ENCODE measurements around the gene SERPIND1.

SERPIND1 gene

DNA sequence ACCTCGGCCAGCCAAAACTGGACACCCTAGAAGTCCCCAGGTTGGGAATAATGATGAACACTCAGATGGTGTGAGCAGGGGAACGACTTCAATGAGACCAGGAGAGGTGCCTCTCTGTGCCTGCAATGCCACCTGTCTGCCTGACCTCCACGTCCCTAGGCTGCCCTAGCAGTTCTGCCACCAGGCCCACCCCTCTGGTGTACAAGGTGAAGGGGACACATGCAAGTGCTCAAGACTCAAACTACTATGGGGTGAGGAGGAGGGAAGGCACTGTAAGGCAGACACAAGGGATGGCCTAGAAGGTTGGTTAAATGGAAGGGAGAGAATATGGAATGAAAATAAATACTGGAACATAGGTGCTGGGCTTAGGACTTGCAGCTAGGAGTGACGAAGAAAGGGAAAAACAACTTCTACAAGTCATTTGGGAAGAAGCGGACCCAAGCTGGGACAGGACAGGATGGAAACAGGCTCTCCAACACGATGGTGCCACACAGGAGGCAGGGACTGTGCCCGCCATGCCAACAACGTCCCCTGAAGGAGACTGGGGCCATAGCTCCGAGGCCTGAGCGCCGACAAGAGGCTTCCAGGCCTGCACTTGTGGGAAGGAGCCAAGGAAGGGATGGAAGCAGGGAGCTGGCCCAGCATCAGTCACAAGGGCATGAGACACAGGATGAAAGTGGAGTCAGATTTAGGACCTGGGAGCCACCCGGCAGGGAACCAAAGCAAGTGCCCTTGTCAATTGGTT lies 18.5 kb downstream of the SERPIND1 start:
- peaks cover 4% of the 10 kb centered on the region for H3K4me1 ChIP-seq (ENCODE audit: control insufficient read depth, insufficient read depth, low read length)
- no peaks in the 10 kb centered on the region for H3K27me3 ChIP-seq (ENCODE audit: control insufficient read depth, insufficient read depth, low read length)
- no peaks in the 10 kb centered on the region for H3K9me3 ChIP-seq (ENCODE audit: control insufficient read depth, low read length)
- H3K4me3 ChIP-seq (ENCODE audit: low read length): no peak overlapping the region
- H3K36me3 ChIP-seq (ENCODE audit: control insufficient read depth, insufficient read depth, low read length): peaks cover 12% of the 10 kb centered on the region
- no peak overlapping the region for H3K9ac ChIP-seq (ENCODE audit: low read length)

DNA sequence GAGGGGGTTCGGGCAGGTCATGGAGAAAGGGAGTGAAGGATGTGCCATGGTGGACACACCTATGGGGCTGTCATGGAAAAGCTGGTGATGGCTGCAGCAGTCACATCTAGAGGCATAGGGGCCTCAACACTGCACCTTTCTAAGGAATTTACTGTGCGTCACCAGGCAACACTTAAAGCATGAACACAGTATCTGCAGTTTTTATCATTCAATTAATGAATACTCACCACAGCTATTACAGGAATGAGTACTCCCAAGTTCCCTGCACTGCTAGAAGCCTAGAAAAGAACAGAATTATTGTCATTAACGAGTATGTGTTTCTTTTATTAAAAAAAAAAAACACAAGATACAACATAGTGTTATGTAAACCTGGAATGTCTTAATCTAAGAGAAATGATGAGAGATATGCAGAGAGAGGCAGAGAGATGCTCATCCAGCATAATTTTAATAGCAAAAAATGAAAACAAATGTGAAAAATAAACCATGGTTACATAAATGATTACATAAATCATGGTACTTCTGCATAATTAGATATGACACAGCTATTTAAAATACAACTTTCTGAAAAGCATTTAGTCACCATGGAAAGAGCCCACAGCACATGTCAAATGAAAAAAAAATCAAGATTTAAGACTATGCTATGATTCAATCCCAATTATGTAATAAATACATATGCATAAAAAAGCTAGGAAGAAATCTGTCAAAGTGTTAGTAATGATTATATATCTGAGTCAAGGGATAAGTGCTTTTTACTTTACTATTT lies 19.2 kb downstream of the SERPIND1 start:
- Histone ChIP-seq H3K9ac (ENCODE audit: low read length) (no peak overlapping the region), H3K36me3 (ENCODE audit: control insufficient read depth, insufficient read depth, low read length) (peaks cover 17% of the 10 kb centered on the region), H3K9me3 (ENCODE audit: control insufficient read depth, low read length) (no peaks in the 10 kb centered on the region), H3K4me3 (ENCODE audit: low read length) (no peak overlapping the region), H3K4me1 (ENCODE audit: control insufficient read depth, insufficient read depth, low read length) (peaks cover 4% of the 10 kb centered on the region), H3K27me3 (ENCODE audit: control insufficient read depth, insufficient read depth, low read length) (no peaks in the 10 kb centered on the region)

DNA sequence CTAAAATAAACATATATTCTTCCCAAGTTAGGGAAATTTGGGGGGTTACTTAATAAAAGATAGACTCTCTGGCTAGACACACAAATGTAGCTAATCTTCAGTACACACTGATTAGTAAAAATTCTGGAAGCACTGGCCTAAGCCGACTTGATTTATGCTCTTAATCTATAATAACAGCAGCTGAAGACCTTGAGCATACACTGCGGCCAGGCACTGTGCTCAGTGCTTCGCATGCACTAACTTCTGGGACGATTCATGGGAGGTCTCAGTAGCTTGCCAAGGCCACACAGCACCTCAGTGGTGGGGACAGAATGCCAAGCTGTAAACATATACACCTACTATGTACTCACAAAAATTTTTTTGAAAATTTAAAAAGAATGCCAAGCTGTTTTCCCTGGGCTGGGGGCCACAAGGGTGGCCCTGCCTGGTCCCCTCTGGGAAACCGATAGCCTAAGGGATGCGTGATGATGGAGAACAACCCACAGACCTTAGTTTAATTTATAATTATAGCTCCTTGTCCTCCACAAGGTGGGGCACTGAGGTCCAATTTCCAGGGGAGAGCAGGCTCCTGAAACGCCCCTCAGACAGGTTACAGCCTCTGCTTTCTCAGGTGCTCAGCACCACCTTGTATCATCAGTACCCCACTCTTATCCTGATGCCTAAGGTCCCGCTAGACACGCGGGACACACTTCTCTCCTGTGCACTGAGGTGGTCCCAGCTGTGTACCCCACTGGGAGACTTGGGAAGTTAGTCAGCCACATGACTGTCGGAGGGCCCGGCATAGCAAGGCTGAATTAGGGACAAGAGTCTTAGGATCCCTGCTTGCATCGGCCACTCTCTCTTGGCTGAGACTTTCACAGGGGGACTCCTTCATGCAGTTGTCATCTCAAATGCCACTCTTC lies 20.1 kb downstream of the SERPIND1 start:
- Histone ChIP-seq H3K9me3 (ENCODE audit: control insufficient read depth, low read length) (no peaks in the 10 kb centered on the region), H3K4me1 (ENCODE audit: control insufficient read depth, insufficient read depth, low read length) (peaks cover 4% of the 10 kb centered on the region), H3K9ac (ENCODE audit: low read length) (no peak overlapping the region), H3K36me3 (ENCODE audit: control insufficient read depth, insufficient read depth, low read length) (peaks cover 17% of the 10 kb centered on the region), H3K4me3 (ENCODE audit: low read length) (no peak overlapping the region), H3K27me3 (ENCODE audit: control insufficient read depth, insufficient read depth, low read length) (no peaks in the 10 kb centered on the region)

DNA sequence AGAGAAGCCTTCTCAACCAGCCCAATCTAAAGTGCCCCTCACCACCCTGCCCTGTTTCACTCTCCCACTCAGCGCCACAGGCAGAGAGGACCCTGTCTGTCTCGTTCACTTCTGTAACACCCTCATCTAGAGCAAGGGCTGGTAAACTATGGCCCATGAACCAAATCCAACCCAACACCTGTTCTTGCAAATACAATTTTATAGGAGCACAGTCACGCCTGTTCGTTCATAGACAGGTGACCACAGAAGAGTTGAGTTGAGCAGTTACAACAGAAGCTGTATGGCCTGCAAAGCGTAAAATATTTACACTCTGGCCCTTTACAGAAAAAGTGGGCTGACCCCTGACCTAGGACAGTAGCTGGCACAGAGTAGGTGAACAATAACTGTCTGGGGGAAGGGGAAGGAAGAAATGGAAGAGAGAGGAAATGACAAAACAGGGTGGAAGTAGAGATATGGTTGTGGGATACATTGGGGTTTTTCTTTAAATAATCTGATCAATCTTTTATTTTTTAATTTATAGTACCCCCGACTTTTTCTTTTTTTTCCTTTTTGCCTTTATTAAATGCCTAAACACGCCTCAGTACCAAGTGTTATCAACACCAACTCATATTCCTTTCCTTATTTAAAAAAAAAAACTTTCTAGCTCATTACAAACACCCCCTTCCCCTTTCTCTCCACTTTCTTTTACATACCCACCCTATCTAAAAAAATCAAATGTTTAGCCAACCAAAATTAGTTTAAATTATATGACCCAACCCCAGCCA lies 20.9 kb downstream of the SERPIND1 start:
- no peak overlapping the region for H3K9ac ChIP-seq (ENCODE audit: low read length)
- no peaks in the 10 kb centered on the region for H3K9me3 ChIP-seq (ENCODE audit: control insufficient read depth, low read length)
- H3K36me3 ChIP-seq (ENCODE audit: control insufficient read depth, insufficient read depth, low read length): peaks cover 17% of the 10 kb centered on the region
- H3K4me3 ChIP-seq (ENCODE audit: low read length): no peak overlapping the region
- H3K27me3 ChIP-seq (ENCODE audit: control insufficient read depth, insufficient read depth, low read length): no peaks in the 10 kb centered on the region
- peaks cover 1% of the 10 kb centered on the region for H3K4me1 ChIP-seq (ENCODE audit: control insufficient read depth, insufficient read depth, low read length)

DNA sequence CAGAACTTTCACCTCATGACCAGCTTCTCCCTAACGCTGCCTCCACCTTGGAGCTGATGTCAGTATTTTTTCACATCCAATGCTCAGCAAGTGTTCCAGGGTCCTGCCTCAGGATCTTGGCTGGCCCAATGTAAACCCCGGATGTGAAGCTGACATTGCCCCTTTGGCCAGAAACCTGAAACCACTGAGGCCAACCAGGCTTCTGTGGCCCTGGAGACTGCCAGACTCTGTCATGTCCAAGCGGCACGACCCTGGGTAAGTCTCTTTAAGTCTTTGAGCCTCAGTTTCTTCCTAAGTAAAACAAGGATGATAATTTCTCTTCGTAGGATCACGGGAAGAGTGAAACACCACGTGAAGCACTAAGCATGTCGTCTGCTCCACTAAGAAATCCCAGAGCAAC lies 22.8 kb downstream of the SERPIND1 start:
- no peaks in the 10 kb centered on the region for H3K4me1 ChIP-seq (ENCODE audit: control insufficient read depth, insufficient read depth, low read length)
- H3K9me3 ChIP-seq (ENCODE audit: control insufficient read depth, low read length): no peaks in the 10 kb centered on the region
- H3K9ac ChIP-seq (ENCODE audit: low read length): no peak overlapping the region
- peaks cover 17% of the 10 kb centered on the region for H3K36me3 ChIP-seq (ENCODE audit: control insufficient read depth, insufficient read depth, low read length)
- H3K27me3 ChIP-seq (ENCODE audit: control insufficient read depth, insufficient read depth, low read length): no peaks in the 10 kb centered on the region
- no peak overlapping the region for H3K4me3 ChIP-seq (ENCODE audit: low read length)

DNA sequence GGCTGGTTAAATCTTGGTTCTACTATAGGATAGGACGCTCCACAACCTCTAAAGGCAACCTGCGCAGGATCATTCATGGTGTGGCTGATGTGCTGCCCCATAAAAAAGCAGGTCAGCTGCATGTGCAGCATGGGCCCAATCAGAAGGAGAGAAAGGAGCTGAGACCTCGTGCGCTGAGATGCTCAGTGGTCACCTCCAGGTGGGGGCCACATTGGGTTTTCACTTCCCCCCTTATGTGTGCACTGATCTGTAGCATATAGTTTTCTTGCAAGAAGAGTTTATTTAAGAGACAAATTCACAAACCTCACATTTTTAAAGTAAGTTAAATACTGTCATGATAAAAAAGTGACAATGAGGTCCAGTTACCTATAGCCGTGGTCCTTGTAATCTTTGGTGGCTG lies 24.3 kb downstream of the SERPIND1 start:
- Histone ChIP-seq H3K36me3 (ENCODE audit: control insufficient read depth, insufficient read depth, low read length) (peaks cover 22% of the 10 kb centered on the region), H3K4me1 (ENCODE audit: control insufficient read depth, insufficient read depth, low read length) (no peaks in the 10 kb centered on the region), H3K4me3 (ENCODE audit: low read length) (no peak overlapping the region), H3K9me3 (ENCODE audit: control insufficient read depth, low read length) (no peaks in the 10 kb centered on the region), H3K9ac (ENCODE audit: low read length) (no peak overlapping the region), H3K27me3 (ENCODE audit: control insufficient read depth, insufficient read depth, low read length) (no peaks in the 10 kb centered on the region)

DNA sequence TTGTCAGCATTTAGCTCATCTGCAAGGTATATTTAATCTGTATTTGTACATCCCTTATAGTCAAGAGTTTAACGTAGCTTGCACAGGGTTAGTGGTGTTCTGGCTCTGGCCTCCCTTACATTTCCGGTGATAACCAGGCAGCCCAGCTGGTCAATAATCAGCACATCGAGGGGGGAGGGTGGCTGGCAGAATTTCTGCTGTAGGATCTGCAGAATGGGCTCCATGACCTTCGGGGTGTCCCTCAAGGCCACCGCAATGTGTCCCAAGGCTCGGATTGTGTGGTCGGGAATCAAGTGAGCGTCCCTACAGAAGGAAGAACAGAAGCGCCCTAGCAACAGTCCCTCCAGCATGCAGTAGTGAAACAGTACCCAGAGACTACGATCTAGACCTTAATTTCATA lies 25.1 kb downstream of the SERPIND1 start:
- Histone ChIP-seq H3K4me1 (ENCODE audit: control insufficient read depth, insufficient read depth, low read length) (no peaks in the 10 kb centered on the region), H3K9ac (ENCODE audit: low read length) (no peak overlapping the region), H3K4me3 (ENCODE audit: low read length) (no peak overlapping the region), H3K9me3 (ENCODE audit: control insufficient read depth, low read length) (no peaks in the 10 kb centered on the region), H3K27me3 (ENCODE audit: control insufficient read depth, insufficient read depth, low read length) (no peaks in the 10 kb centered on the region), H3K36me3 (ENCODE audit: control insufficient read depth, insufficient read depth, low read length) (peaks cover 22% of the 10 kb centered on the region)

DNA sequence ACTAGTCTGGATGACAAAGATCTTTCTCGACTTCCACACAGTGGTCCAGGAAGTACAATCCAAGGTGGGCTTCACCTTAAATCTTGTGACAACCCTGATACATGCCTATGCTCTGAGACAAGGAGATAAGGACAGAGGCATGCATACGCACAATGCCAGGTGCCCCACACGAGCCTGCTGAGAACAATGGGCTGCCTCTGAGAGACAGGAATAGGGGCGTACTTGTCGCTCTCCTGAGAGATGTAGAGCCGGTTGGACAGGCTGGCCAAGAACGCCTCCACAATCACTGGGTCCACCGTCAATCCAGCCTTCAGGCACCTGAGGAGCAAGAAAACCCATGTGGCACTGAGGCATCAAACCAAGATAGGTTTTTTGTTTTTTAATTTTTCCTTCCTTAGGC lies 25.5 kb downstream of the SERPIND1 start:
- Histone ChIP-seq H3K4me1 (ENCODE audit: control insufficient read depth, insufficient read depth, low read length) (no peaks in the 10 kb centered on the region), H3K27me3 (ENCODE audit: control insufficient read depth, insufficient read depth, low read length) (no peaks in the 10 kb centered on the region), H3K4me3 (ENCODE audit: low read length) (no peak overlapping the region), H3K9ac (ENCODE audit: low read length) (no peak overlapping the region), H3K9me3 (ENCODE audit: control insufficient read depth, low read length) (no peaks in the 10 kb centered on the region), H3K36me3 (ENCODE audit: control insufficient read depth, insufficient read depth, low read length) (peaks cover 25% of the 10 kb centered on the region)

DNA sequence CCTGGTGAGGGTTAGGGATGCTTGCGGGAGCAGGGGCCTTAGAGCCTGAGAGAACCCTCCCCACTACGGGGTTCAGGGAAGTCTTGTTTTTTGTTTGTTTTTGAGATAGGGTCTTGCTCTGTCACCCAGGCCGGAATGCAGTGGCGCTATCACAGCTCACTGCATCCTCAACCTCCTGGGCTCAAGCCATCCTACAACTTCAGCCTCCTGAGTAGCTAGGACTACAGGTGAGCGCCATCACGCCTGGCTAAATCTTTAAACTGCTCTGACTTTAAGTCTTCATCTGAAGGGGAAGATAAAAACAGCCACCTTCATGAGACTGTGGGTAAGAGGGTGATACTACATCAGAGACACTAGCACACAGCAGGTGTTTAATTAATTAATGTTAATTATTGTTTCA lies 28.5 kb downstream of the SERPIND1 start:
- no peaks in the 10 kb centered on the region for H3K9me3 ChIP-seq (ENCODE audit: control insufficient read depth, low read length)
- no peaks in the 10 kb centered on the region for H3K27me3 ChIP-seq (ENCODE audit: control insufficient read depth, insufficient read depth, low read length)
- H3K36me3 ChIP-seq (ENCODE audit: control insufficient read depth, insufficient read depth, low read length): peaks cover 17% of the 10 kb centered on the region
- no peak overlapping the region for H3K9ac ChIP-seq (ENCODE audit: low read length)
- H3K4me3 ChIP-seq (ENCODE audit: low read length): no peak overlapping the region
- H3K4me1 ChIP-seq (ENCODE audit: control insufficient read depth, insufficient read depth, low read length): no peaks in the 10 kb centered on the region

DNA sequence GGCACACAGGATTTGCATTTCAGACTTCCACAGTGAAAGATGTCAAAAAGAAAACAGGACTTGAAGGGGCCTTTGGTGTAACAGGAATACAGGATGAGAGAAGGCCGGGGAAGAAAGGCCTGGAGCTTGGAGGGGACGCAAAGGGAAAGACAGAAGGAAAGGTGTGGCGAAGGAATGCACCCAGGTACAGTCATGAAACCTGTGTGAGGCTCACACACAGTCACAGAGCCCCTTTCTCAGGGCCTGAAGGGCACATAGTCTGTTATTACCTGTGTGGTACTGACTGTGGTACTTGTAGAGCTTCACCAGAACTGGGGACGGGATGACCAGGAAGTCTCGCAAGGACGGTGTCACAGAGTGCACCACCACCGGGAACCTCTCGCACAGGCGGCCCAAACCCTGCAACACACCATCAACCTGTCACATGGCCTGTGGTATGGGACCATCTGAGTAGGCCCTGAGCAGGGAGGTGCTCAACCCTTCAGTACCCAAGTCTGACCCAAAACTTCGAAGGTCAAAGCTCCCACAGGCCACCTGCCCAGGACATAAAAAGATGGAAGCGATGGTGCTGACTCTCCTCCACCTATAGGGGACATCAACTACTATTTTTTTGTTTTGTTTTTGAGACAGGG lies 29.1 kb downstream of the SERPIND1 start:
- Histone ChIP-seq H3K27me3 (ENCODE audit: control insufficient read depth, insufficient read depth, low read length) (no peaks in the 10 kb centered on the region), H3K9ac (ENCODE audit: low read length) (no peak overlapping the region), H3K9me3 (ENCODE audit: control insufficient read depth, low read length) (no peaks in the 10 kb centered on the region), H3K36me3 (ENCODE audit: control insufficient read depth, insufficient read depth, low read length) (peaks cover 12% of the 10 kb centered on the region), H3K4me3 (ENCODE audit: low read length) (no peak overlapping the region), H3K4me1 (ENCODE audit: control insufficient read depth, insufficient read depth, low read length) (no peaks in the 10 kb centered on the region)

DNA sequence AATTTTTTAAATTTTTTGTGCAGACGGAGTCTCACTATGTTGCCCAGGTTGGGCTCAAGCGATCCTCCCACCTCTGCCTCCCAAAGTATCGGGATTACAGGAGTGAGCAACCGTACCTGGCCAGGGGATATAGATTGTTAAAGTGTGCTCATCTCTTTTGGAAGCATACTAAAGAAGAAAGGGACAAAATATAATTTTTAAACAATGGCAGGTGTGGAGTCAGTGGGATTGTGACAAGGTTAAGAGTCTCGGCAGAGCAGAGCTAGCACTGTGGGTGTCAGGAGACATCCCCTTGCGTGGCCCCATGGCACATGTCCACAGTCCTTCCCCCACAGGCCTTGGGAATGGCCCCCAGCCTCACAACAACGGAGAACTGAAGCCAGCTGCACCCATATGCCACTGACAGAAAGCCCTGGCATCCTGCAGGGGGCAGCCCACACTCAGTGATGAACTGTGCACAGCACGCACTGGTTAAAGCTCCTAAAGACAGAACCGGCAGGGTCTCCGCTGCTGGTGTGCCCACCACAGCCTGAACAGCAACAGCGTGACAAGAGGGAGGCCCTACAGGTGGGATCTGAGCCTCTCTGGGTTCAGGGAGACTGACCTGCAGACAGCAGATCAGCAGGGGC lies 29.9 kb downstream of the SERPIND1 start:
- Histone ChIP-seq H3K4me3 (ENCODE audit: low read length) (no peak overlapping the region), H3K4me1 (ENCODE audit: control insufficient read depth, insufficient read depth, low read length) (no peaks in the 10 kb centered on the region), H3K27me3 (ENCODE audit: control insufficient read depth, insufficient read depth, low read length) (no peaks in the 10 kb centered on the region), H3K36me3 (ENCODE audit: control insufficient read depth, insufficient read depth, low read length) (peaks cover 12% of the 10 kb centered on the region), H3K9me3 (ENCODE audit: control insufficient read depth, low read length) (no peaks in the 10 kb centered on the region), H3K9ac (ENCODE audit: low read length) (no peak overlapping the region)
